Caco-2 (cell line): ENCODE results near the gene PRRG2. TPM values are rescaled to one million over a fixed set of nuclear protein-coding genes. Genes with fewer than 3 reads are reported as not detected.

Source experiments
- BruUV-seq: library from RNA; stranded (reverse); fragments of 400-500 nt; replicated peaks from 2 replicates; lab custom pipeline; 2021; lab: Mats Ljungman, UMichigan
- CTCF ChIA-PET: fragments of 300-600 bp; sonication (Branson Sonifier 250); formaldehyde crosslinking; loops from one replicate; lab custom pipeline; 2022; ENCODE audit warnings: antibody characterized with exemption; lab: Charles Lee
- POLR2A ChIA-PET: fragments of 300-600 bp; sonication (Branson Sonifier 250); formaldehyde crosslinking; loops from one replicate; lab custom pipeline; 2022; ENCODE audit warnings: antibody characterized with exemption; lab: Charles Lee
- DNase-seq, 2 experiments: peaks; one replicate each; pipeline versions ENCODE4 v3.0.0 to v3.0.0-alpha.2; 2020 to 2022
- H3K27me3 ChIP-seq: replicated peaks from 2 replicates; pipeline ENCODE4 v1.6.0; 2011; ENCODE audit warnings: low read length; ENCODE audit not compliant: control insufficient read depth, insufficient read depth
- H3K36me3 ChIP-seq: 2 replicates; pipeline ENCODE4 v1.5.1; 2011; ENCODE audit warnings: low read length; ENCODE audit not compliant: control insufficient read depth, insufficient read depth
- H3K4me1 ChIP-seq: fragments of 250-450 bp; sonication (Bioruptor Pico); 2 replicates; pipeline ENCODE4 v1.5.1; 2020; ENCODE audit warnings: mild to moderate bottlenecking
- H3K4me3 ChIP-seq: 2 replicates; pipeline ENCODE4 v1.5.1; 2011; ENCODE audit warnings: low read depth, mild to moderate bottlenecking, control low read depth, low read length
- H3K9me3 ChIP-seq: fragments of 250-450 bp; sonication (Bioruptor Pico); 2 replicates; pipeline ENCODE4 v1.5.1; 2020; ENCODE audit warnings: mild to moderate bottlenecking, moderate library complexity
- H3K27ac Mint-ChIP-seq: one replicate; pipeline ENCODE4 v1.8.0; 2022; ENCODE audit warnings: mixed read lengths; ENCODE audit not compliant: unreplicated experiment
- H3K27me3 Mint-ChIP-seq: one replicate; pipeline ENCODE4 v1.8.0; 2022; ENCODE audit warnings: mixed read lengths; ENCODE audit not compliant: insufficient read depth, unreplicated experiment
- H3K36me3 Mint-ChIP-seq: one replicate; pipeline ENCODE4 v1.8.0; 2022; ENCODE audit warnings: mild to moderate bottlenecking, mixed read lengths; ENCODE audit not compliant: insufficient read depth, unreplicated experiment
- H3K4me1 Mint-ChIP-seq: one replicate; pipeline ENCODE4 v1.8.0; 2022; ENCODE audit warnings: low read depth, mixed read lengths; ENCODE audit not compliant: unreplicated experiment
- H3K4me3 Mint-ChIP-seq: one replicate; pipeline ENCODE4 v1.8.0; 2022; ENCODE audit warnings: mild to moderate bottlenecking, moderate library complexity, mixed read lengths; ENCODE audit not compliant: unreplicated experiment
- H3K9me3 Mint-ChIP-seq: one replicate; pipeline ENCODE4 v1.8.0; 2022; ENCODE audit warnings: mixed read lengths; ENCODE audit not compliant: unreplicated experiment
- CTCF ChIP-seq, 2 experiments: fragments of 200-600 bp in 1 of 2; IDR thresholded peaks; 1 replicate in 1 of 2; 2 replicates in 1 of 2; pipeline versions ENCODE4 v1.5.1 to v1.8.0; 2011 to 2022; ENCODE audit warnings: antibody characterized with exemption in 1 of 2, control low read depth in 1 of 2, inconsistent platforms in 1 of 2, low read depth in 1 of 2, low read length in 1 of 2, mild to moderate bottlenecking in 1 of 2, moderate library complexity in 1 of 2; ENCODE audit not compliant: insufficient read depth in 1 of 2, severe bottlenecking in 1 of 2, unreplicated experiment in 1 of 2
- intact Hi-C: fragments of 100-400 bp; cut with micrococcal nuclease; formaldehyde crosslinking; loops from one replicate; pipeline ENCODE4 v1.10.0; 2022; ENCODE audit not compliant: unreplicated experiment
- total RNA-seq: library from RNA; stranded (reverse); gene quantifications from 2 replicates; pipeline ENCODE4 v1.2.3, GENCODE V29; 2022

The PRRG2 gene
- total RNA-seq, 1 experiment from 2014 or later = 7.7 TPM

- DNase-seq = no peak
- Mint-ChIP-seq H3K4me3 (no peak overlapping the region), H3K27me3 (no peaks in the 10 kb centered on the region), H3K4me1 (peaks cover 25% of the 10 kb centered on the region), H3K36me3 (peaks cover 71% of the 10 kb centered on the region), H3K27ac (peak overlapping the region; percentile 2), H3K9me3 (no peaks in the 10 kb centered on the region)
- H3K9me3 ChIP-seq = no peaks in the 10 kb centered on the region
- no peak for TF ChIP-seq CTCF (IDR thresholded peaks at IDR 0.05; ENCODE audit: insufficient read depth in 1 of 2, low read depth in 1 of 2, low read length in 1 of 2, severe bottlenecking in 1 of 2, unreplicated experiment in 1 of 2)
- no peak overlapping the region for H3K4me3 ChIP-seq
- intact Hi-C loops = no loop called here
- ChIA-PET POLR2A (interaction anchor here (0.7 kb wide), 1 partner anchor 56 kb away, joined by 3 read pairs; no protein-coding TSS in a partner anchor), CTCF (no interaction called here)
- BruUV-seq = no TSS peak
- peaks cover 7% of the 10 kb centered on the region; the same call in 1 of the 2 replicates for H3K4me1 ChIP-seq
- no peaks in the 10 kb centered on the region for H3K27me3 ChIP-seq
- no peaks in the 10 kb centered on the region for H3K36me3 ChIP-seq
Observed at GRCh38 chr19:49635530-49636232, 54.6 kb downstream of the PRRG2 start.

DNA sequence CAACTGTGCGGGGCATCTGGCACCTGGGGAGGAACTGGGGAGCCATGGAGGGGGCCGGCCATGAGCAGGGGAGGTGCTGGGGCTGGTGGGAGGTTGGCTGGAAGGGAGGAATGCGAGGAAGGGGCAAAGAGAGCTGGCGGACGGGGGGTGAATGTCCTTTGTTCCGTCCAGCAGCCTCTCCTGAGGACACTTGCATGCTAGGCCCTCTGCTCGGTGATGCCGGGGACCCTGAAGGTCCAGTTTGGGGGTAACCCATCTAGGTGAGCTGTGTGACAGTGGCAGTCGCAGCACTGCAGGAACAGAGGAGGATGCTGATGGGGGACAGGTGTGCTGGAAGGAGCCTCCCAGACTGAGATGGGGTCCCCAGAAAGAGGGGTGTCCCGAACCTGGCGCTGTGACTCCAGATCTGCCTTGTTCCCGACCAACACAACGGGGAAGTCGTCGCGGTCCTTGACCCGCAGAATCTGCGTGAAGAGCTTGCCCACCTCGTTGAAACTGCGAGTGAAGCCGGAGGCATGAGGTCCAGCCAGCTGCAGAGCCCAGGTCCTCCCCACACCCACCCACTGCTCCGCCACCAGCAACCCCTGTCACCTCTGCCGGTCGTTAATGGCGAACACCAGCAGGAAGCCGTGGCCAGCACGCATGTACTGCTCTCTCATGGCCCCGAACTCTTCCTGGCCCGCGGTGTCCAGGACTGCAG lies 55.3 kb downstream of the PRRG2 start:
- Histone ChIP-seq H3K27me3 (no peaks in the 10 kb centered on the region), H3K4me1 (peaks cover 7% of the 10 kb centered on the region; the same call in 1 of the 2 replicates), H3K4me3 (no peak overlapping the region), H3K9me3 (no peaks in the 10 kb centered on the region), H3K36me3 (no peaks in the 10 kb centered on the region)
- intact Hi-C loops = no loop called here
- no TSS peak for BruUV-seq
- DNase-seq = no peak
- Mint-ChIP-seq H3K36me3 (peaks cover 73% of the 10 kb centered on the region), H3K4me1 (peaks cover 28% of the 10 kb centered on the region), H3K4me3 (no peak overlapping the region), H3K27me3 (no peaks in the 10 kb centered on the region), H3K27ac (peak overlapping the region; percentile 2), H3K9me3 (no peaks in the 10 kb centered on the region)
- no peak for TF ChIP-seq CTCF (IDR thresholded peaks at IDR 0.05; ENCODE audit: insufficient read depth in 1 of 2, low read depth in 1 of 2, low read length in 1 of 2, severe bottlenecking in 1 of 2, unreplicated experiment in 1 of 2)
- ChIA-PET POLR2A (no interaction called here), CTCF (no interaction called here)

- BruUV-seq = no TSS peak
- H3K27me3 ChIP-seq = no peaks in the 10 kb centered on the region
- Mint-ChIP-seq H3K4me1 (peaks cover 35% of the 10 kb centered on the region), H3K27ac (peak overlapping the region; percentile 69), H3K36me3 (peaks cover 70% of the 10 kb centered on the region), H3K27me3 (no peaks in the 10 kb centered on the region), H3K9me3 (no peaks in the 10 kb centered on the region), H3K4me3 (peak overlapping the region; percentile 91)
- no peak for TF ChIP-seq CTCF (IDR thresholded peaks at IDR 0.05; ENCODE audit: insufficient read depth in 1 of 2, low read depth in 1 of 2, low read length in 1 of 2, severe bottlenecking in 1 of 2, unreplicated experiment in 1 of 2)
- POLR2A ChIA-PET = interaction anchor here (1.2 kb wide), 1 partner anchor 39 kb away, joined by 3 read pairs; no protein-coding TSS in a partner anchor
- H3K4me1 ChIP-seq = peaks cover 7% of the 10 kb centered on the region
- H3K36me3 ChIP-seq = no peaks in the 10 kb centered on the region
- DNase-seq = peak; percentile 46 to 69
- intact Hi-C loops = no loop called here
- no peaks in the 10 kb centered on the region for H3K9me3 ChIP-seq
- CTCF ChIA-PET = no interaction called here
- H3K4me3 ChIP-seq = no peak overlapping the region
Observed at GRCh38 chr19:49637821-49638738, 57.0 kb downstream of the PRRG2 start.
